HT1080 (cell line): ENCODE measurements around the gene NOS1AP. TPM values are rescaled to one million over a fixed set of nuclear protein-coding genes. Genes with fewer than 3 reads are reported as not detected.
A peak's percentile ranks its signal among the peaks of the same experiment; 100 is the strongest.
"Not testable (repeated sequence)": the region's sequence is repeated elsewhere in the genome, so short reads cannot be mapped to it uniquely, and the experiment has no call there.

Experiments
- DNase-seq: peaks from one replicate; pipeline ENCODE4 v3.0.0-alpha.2; 2015; ENCODE audit warnings: low read depth
- total RNA-seq: library from RNA; depleted of rRNA; stranded (reverse); fragments of >200 nt; shearing (Covaris generic); gene quantifications from 2 replicates; pipeline ENCODE4 v1.2.3, GENCODE V29; 2014

Gene NOS1AP
- total RNA-seq, 1 experiment from 2014 or later, result 1.8 TPM

GRCh38 chr1:162323023-162323422, 253.5 kb downstream of the NOS1AP start:
- DNase-seq, result no peak

DNA sequence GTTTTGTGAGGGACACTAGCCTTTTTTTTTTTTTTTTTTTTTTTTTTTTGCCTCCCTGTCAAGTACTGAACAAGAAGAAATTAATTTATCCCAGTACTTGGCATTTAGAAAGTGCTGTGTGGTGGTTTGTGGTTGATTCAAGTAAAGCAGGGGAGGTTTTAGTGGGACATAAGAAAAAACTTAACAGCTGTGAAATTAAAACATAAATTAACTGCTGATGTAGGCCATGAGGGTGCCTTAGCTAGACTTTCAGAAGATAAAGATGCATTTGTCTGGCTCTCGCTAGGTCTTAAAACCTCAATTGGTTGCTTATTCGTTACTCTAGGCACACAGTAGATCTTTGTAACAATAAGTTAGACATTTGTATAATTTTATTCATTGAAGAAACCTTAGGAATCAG, 254.9 kb downstream of the NOS1AP start:
- DNase-seq, result no peak

DNA sequence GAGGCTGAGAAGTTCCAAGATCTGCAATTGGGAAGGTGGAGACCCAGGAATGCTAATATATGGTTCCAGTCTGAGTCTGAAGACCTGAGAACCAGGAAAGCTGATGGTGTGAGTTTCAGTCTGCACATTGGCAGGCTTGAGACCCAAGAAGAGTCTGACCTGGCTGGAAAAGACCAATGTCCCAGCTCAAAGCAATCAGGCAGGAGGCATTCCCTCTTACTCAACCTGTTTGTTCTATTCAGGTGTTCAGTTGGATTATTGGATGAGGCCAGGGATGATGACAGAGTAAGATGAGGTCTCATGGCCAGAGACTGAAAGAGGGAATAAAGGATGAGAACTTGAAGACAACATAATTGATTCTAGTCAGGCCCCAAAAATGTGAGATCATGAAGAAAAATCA, 257.1 kb downstream of the NOS1AP start:
- DNase-seq, result no peak

DNA sequence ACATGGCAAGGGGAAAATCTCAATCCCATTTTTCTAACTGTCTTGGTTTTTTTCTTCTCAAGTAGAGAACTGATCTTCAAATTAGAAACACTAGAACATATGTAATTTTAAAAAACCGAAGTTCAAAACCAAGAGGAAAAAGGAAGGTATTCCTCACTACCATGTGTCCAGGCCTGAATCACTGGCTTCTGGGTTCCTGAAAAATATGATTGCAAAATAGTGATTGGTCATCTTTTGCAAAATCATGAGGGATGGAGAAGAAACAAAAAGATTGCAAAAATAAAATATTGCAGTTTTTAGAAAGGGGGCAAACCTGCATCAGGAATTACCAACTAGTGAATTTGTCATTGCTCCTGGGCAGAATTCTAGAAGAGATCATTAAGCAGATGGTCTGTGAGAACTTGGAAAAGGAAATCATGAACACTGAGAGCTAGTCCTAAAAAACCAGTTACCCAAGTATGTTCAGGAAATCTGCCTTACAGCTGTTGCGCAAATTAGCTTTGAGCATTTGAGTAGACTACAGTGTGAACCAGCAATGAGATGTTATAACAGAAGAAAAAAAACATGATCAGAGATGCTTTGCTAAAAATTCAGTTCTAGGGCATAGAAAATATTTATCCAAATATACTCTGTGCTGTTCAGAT, 257.8 kb downstream of the NOS1AP start:
- no peak for DNase-seq

DNA sequence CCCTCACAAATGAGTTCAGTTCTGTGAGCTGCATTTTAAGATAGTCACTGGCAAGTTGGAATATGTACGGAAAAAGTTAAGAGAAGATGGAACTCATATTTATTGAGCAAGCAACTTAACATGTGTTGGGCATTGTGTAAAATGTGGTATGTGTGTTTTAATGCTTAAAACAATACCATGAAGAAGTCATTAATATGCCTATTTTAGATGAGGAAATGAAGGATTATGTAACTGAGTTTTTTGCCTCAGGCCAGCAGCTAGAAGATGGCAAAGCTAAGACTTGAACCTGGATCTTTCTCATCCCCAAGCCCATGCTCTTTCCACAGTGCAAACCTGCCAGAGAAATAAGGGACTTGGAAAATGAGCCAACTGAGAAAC, 258.3 kb downstream of the NOS1AP start:
- no peak for DNase-seq

- no peak for DNase-seq
Observed at GRCh38 chr1:162328512-162328911, 259.0 kb downstream of the NOS1AP start.

DNA sequence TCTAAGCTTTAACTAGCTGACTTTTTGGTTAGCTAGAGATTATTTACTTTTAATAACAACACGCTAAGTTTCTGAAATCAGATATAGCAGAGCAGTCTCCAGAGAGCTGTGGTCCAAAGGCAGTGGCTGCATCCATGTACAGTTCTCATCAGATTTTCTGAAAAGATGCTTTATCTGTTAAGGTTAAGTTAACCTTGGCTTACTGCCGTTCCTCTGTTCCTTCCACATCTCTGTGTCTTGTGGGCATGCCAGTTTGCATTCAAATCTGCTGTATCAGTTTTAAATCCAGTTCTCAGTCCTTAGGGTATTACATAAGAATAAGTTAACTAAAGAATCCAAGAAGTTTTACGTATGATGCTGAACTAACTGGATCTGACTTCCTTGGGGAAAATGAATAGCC, 260.3 kb downstream of the NOS1AP start:
- no peak for DNase-seq

DNA sequence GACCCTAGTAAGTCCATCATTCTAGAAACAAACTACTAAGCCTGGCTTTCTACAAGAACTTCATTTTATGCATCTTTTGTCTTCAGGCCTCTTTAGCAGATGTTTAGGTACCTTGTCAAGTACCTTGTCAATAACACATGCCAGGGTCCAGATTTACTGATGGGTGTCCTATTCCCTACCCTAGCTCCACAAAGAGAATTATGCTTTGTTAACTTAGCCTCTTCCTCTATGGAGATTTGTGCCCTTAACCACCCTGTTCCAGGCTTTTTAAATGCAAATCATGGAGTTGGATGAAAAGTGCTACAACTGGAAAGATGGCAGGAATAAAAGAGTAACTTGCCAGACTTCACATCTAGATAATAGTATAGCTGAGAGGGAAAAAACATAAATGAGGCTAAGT, 264.5 kb downstream of the NOS1AP start:
- no peak for DNase-seq

- no peak for DNase-seq
Observed at GRCh38 chr1:162335126-162335525, 265.6 kb downstream of the NOS1AP start.

DNA sequence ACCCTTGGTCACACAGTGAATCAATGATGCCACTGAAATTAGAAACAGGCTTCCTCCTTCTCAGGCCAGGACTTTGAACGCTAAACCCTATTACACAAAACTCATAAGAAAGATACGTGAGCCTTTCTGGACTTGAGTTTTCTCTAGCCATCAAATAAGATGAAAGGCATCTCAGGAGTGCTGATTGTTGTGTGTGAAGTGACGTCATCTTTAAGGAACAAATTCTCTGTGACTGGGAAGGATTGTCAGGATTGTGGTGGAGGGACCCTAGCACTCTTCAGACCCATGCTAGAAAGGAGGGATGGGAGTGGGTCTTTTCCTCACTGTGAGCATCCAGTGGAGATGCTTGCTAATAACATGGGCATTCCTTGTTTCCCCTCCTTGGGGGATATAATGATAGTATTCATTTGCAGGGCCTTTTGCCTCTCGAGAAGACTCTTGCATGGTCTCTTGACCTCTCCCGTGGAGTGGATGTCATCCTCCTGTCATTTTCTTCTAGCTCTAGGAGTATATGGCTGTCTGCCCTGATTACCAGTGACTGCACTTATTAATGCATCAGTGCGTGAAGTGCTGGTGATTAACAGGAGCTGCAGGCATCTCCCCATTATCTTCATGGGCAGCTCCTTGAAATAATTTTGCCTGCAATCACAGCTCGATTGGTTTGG, 267.3 kb downstream of the NOS1AP start:
- DNase-seq, result no peak

GRCh38 chr1:162342452-162342983, 273.0 kb downstream of the NOS1AP start:
- no peak for DNase-seq

- DNase-seq, result no peak
Observed at GRCh38 chr1:162343470-162343869, 274.0 kb downstream of the NOS1AP start.

- no peak for DNase-seq
Observed at GRCh38 chr1:162347281-162347680, 277.8 kb downstream of the NOS1AP start.

DNA sequence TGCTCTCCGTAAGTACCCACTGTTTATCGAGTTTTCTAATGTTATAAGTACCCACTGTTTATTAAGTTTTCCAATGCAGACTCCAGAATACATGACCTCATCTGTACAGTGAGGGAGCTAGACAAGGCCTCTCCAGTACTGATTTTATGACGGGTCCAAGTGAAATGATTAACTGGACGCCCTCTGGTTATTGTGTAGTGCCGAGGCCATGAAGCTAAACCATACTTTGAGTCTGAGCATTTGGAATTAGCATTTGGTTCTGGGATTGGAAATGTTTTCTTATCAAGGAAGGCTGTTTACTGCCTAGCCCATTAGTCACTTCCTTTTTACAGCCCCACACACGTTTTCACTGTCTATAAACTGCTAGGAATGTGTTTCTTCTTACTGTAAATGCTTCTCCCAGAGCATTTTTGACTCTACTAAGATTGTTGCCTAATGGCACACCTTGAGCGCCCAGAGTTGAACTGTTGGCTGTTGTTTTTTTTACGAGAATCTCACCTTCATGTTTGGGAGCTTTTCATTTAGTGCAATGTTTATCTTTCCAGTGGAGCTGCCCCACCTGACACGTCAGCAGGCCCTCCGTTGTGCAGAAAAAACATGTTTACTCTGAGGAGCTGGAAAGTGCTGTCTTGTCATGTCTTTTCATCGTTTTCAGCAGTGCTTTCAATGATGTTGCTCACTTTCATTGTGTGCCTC, 280.3 kb downstream of the NOS1AP start:
- DNase-seq, result peak; percentile 77

DNA sequence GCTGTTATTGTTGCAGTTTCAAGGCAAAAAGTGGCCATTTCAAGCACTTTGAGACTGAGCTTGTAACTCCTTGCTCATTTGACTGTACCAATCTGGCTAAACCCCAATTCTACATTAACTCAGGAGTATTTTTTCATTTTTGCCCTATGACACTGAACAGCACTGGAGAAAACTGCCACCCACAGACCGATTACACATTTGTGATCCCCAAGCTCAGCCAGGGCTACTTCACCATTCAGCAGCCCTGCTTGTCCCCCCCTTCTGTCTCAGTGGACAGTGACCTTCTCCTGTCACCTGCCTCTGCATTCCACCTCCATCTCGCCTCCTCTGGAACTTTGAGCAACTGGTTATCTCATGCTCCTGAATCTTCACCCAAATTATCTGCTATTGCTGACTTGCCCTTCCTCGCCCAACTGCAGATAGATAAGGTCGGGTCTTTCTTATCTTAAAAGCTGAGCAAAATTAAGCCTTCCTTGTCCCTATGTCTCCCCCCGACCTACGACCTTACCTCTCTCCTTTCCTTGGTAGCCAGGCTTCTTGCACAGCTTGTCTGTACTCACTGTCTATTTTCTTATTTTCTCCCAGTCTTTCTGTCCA, 281.9 kb downstream of the NOS1AP start:
- no peak for DNase-seq

- DNase-seq, result not testable (repeated sequence)
Observed at GRCh38 chr1:162351874-162352273, 282.4 kb downstream of the NOS1AP start.

DNA sequence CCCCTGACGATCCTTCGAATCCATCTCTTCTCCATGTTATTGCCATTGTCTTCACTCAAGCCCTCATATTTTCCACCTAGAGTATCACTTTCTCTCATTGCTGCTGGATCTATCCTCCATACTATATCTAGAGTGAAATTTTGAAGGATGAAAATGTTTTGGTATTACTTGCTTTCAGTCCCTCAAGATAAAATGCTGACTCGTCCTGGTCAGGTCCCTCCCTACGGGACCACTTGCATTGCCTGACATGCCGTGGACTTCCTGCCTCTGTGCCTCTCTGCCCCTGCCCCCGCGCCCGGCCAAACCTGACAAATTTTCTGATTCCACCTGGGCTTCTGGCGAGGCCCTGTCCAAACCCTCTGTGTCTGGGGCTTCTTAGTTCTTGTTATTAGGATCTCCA, 283.6 kb downstream of the NOS1AP start:
- DNase-seq, result no peak

DNA sequence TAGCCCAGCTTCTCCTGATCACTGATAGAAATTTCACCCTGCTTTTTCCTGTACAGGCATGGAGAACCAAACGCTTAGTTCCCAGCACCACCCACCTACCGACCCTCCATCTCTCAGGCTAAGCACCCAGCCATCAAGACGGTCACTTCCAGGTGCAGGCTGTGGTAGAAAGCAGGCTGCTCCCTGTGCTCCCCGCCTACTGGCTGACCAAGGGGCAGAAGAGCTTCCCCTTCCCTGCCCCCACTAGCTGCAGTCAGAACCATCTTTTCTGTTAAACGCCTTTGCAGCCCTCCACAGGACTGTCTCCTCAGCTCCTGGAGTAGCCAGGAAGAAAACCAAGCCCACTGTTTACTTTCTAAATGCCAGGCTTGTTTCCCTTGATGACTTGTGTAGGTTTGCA, 284.2 kb downstream of the NOS1AP start:
- no peak for DNase-seq

DNA sequence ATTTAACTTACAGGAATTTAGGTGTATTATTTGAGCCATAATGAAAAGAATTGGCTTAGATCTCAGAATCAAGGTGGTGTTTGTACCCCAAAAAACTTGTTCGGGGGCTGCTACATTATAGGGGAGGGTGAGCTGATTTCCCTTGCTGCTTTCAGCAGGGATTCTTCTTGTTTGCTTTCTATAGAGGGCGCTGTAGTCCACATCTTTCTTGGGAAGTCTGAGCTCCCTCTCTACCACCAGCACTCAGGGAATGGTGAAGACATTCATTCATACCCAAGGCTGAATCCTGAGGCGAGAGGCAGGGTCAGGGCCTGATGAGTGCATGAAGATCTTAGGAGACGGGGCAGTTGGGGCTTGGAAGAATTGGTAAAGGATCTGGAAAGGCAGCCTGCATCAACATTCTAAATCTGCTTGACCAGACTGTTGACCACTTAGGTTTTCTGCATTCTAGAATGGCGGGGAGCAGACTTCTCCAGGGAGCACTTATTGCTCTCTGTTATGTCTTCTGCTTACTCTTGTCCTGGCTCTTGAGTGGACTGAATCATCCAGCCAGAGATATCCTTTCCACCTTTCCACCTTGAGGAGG, 288.3 kb downstream of the NOS1AP start:
- DNase-seq, result peak; percentile 24

GRCh38 chr1:162358928-162359327, 289.4 kb downstream of the NOS1AP start:
- DNase-seq, result no peak

- no peak for DNase-seq
Observed at GRCh38 chr1:162359523-162360236, 290.2 kb downstream of the NOS1AP start.
